ENCODE results near the gene WRAP53.

Gene WRAP53

GRCh38 chr17:7650509-7651096 is 37.7 kb upstream of the WRAP53 start, which contains the start of gene ATP1B2:
TSS of gene ATP1B2 (plus strand) at chr17:7650926. CDS start at chr17:7651519, 593 bp downstream.
- no peak for TF ChIP-seq CTCF (IDR thresholded peaks at IDR 0.05)
- DNase-seq = peak; percentile 91
- Mint-ChIP-seq H3K27ac (peak within 1 kb of the TSS; percentile 15), H3K4me1 (peaks cover 40% of the 10 kb centered on the region), H3K27me3 (ENCODE audit: low read depth, poor library complexity) (peaks cover 36% of the 10 kb centered on the region), H3K4me3 (peak within 1 kb of the TSS; percentile 85), H3K9me3 (no peaks in the 10 kb centered on the region), H3K36me3 (ENCODE audit: low read depth) (peaks cover 22% of the 10 kb centered on the region)

GRCh38 chr17:7651097-7651664 is 37.1 kb upstream of the WRAP53 start:
- no peak for DNase-seq
- Mint-ChIP-seq H3K9me3 (no peaks in the 10 kb centered on the region), H3K4me3 (peak overlapping the region; percentile 84), H3K4me1 (peaks cover 46% of the 10 kb centered on the region), H3K27me3 (ENCODE audit: low read depth, poor library complexity) (peaks cover 36% of the 10 kb centered on the region), H3K27ac (no peak overlapping the region), H3K36me3 (ENCODE audit: low read depth) (peaks cover 28% of the 10 kb centered on the region)
- TF ChIP-seq CTCF (IDR thresholded peaks at IDR 0.05) = no peak

GRCh38 chr17:7651665-7652387 is 36.5 kb upstream of the WRAP53 start:
- peak; percentile 57 for DNase-seq
- peaks cover 31% of the 10 kb centered on the region for H3K36me3 Mint-ChIP-seq (ENCODE audit: low read depth)
- no peak overlapping the region for H3K27ac Mint-ChIP-seq
- peaks cover 36% of the 10 kb centered on the region for H3K27me3 Mint-ChIP-seq (ENCODE audit: low read depth, poor library complexity)
- H3K4me1 Mint-ChIP-seq = peaks cover 52% of the 10 kb centered on the region
- no peak for TF ChIP-seq CTCF (IDR thresholded peaks at IDR 0.05)
- peak overlapping the region; percentile 85 for H3K4me3 Mint-ChIP-seq
- no peaks in the 10 kb centered on the region for H3K9me3 Mint-ChIP-seq

- no peak for TF ChIP-seq CTCF (IDR thresholded peaks at IDR 0.05)
- H3K4me3 Mint-ChIP-seq = peak overlapping the region; percentile 85
- H3K4me1 Mint-ChIP-seq = peaks cover 61% of the 10 kb centered on the region
- peaks cover 31% of the 10 kb centered on the region for H3K36me3 Mint-ChIP-seq (ENCODE audit: low read depth)
- H3K9me3 Mint-ChIP-seq = no peaks in the 10 kb centered on the region
- DNase-seq = no peak
- no peak overlapping the region for H3K27ac Mint-ChIP-seq
- H3K27me3 Mint-ChIP-seq (ENCODE audit: low read depth, poor library complexity) = peaks cover 36% of the 10 kb centered on the region
These were observed 35.6 kb upstream of the WRAP53 start for GRCh38 chr17:7652388-7653356.

- DNase-seq = no peak
- no peak for TF ChIP-seq CTCF (IDR thresholded peaks at IDR 0.05)
- Mint-ChIP-seq H3K4me3 (no peak overlapping the region), H3K36me3 (ENCODE audit: low read depth) (peaks cover 36% of the 10 kb centered on the region), H3K9me3 (no peaks in the 10 kb centered on the region), H3K27ac (peak overlapping the region; percentile 34), H3K27me3 (ENCODE audit: low read depth, poor library complexity) (peaks cover 24% of the 10 kb centered on the region), H3K4me1 (peaks cover 63% of the 10 kb centered on the region)
These were observed 33.3 kb upstream of the WRAP53 start for GRCh38 chr17:7654832-7655540.
